Testis (tissue), 2 donors: ENCODE data around the gene TIPRL.

Experiments
- POLR2A ChIP-seq: fragments of 450-650 bp; IDR thresholded peaks from one replicate; pipeline ENCODE4 v1.6.1; 2017; ENCODE audit warnings: antibody characterized with exemption, mild to moderate bottlenecking, moderate library complexity
- TF ChIP-seq, protein P1 (sequence below), 3 experiments: fragments of 450-650 bp in 2 of 3; fragments of 200-600 bp in 1 of 3; sonication (generic) in 1 of 3; IDR thresholded peaks; one replicate each; pipeline ENCODE4 v1.5.1; 2016 to 2019; ENCODE audit warnings: antibody characterized with exemption in 3 of 3, mild to moderate bottlenecking in 2 of 3, moderate library complexity in 1 of 3

DNA sequence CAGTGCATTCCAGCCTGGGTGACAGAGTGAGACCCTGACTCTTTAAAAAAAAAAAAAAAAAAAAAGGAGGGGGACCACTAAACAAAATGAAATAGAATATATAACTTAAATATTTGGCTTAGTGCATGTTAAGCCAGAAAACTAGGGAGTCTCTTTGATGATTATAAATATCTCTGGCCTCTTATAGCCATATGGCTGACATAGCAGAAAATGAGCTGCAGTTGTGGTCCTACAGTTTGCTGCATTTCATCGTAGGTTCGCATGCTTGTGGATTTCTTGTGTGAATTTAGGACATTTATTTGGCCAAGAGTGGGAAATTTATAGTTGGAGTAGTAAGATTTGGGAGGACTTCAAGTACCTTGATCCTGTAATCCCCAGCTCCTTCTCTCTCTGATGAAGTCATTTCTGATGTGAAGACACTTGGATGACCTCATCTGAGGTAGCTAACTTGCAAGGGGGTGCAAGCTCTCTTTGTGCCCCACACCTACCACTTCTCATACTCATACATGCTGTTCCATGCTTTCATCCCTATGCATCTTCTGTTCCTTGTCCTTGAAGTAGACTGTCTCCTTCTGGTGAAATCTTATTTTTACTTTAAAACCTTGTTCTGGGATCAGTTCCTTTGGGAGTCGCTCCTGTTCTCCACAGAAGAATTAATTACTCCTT lies 6.4 kb upstream of the TIPRL start:
- TF ChIP-seq, protein P1, sequence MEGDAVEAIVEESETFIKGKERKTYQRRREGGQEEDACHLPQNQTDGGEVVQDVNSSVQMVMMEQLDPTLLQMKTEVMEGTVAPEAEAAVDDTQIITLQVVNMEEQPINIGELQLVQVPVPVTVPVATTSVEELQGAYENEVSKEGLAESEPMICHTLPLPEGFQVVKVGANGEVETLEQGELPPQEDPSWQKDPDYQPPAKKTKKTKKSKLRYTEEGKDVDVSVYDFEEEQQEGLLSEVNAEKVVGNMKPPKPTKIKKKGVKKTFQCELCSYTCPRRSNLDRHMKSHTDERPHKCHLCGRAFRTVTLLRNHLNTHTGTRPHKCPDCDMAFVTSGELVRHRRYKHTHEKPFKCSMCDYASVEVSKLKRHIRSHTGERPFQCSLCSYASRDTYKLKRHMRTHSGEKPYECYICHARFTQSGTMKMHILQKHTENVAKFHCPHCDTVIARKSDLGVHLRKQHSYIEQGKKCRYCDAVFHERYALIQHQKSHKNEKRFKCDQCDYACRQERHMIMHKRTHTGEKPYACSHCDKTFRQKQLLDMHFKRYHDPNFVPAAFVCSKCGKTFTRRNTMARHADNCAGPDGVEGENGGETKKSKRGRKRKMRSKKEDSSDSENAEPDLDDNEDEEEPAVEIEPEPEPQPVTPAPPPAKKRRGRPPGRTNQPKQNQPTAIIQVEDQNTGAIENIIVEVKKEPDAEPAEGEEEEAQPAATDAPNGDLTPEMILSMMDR (IDR thresholded peaks at IDR 0.05): no peak
- no peak for TF ChIP-seq POLR2A
